Measurements from ENCODE around the gene CLDN5. TPM values are rescaled to one million over a fixed set of nuclear protein-coding genes. Genes with fewer than 3 reads are reported as not detected.

Gene CLDN5
- total RNA-seq, 1 donor from 2014 or later = not detected

- no peak overlapping the region for H3K27ac Mint-ChIP-seq (ENCODE audit: unreplicated experiment)
- TF ChIP-seq EZH2 (IDR thresholded peaks at IDR 0.05; ENCODE audit: insufficient read depth, low read length) (no peak), CTCF (IDR thresholded peaks at IDR 0.05; ENCODE audit: insufficient read depth, low read depth, low read length) (no peak)
- Histone ChIP-seq H3K27ac (ENCODE audit: low read depth, low read length) (no peak overlapping the region), H3K4me2 (ENCODE audit: low read length) (no peak overlapping the region), H3K4me3 (ENCODE audit: insufficient read depth, low read depth, low read length) (no peak overlapping the region), H3K79me2 (ENCODE audit: insufficient read depth, low read length) (no peaks in the 10 kb centered on the region), H3K9me3 (ENCODE audit: insufficient read depth, low read depth, low read length) (no peaks in the 10 kb centered on the region), H3K4me1 (ENCODE audit: insufficient read depth, low read length) (no peaks in the 10 kb centered on the region), H2AFZ (ENCODE audit: low read depth, low read length) (no peak overlapping the region), H4K20me1 (ENCODE audit: insufficient read depth, low read length) (no peaks in the 10 kb centered on the region), H3K9ac (ENCODE audit: low read length) (no peak overlapping the region), H3K36me3 (ENCODE audit: insufficient read depth, low read length) (no peaks in the 10 kb centered on the region), H3K27me3 (ENCODE audit: insufficient read depth, low read length) (no peaks in the 10 kb centered on the region)
- peaks cover 9% of the 10 kb centered on the region for H3K27me3 Mint-ChIP-seq (ENCODE audit: low read depth, unreplicated experiment)
- peaks cover 2% of the 10 kb centered on the region for H3K4me1 Mint-ChIP-seq (ENCODE audit: low read depth, unreplicated experiment)
- peaks cover 2% of the 10 kb centered on the region for H3K9me3 Mint-ChIP-seq (ENCODE audit: unreplicated experiment)
- DNase-seq (ENCODE audit: low read depth) (peak; percentile 26), FAIRE-seq (peak; percentile 37)
- H3K4me3 Mint-ChIP-seq (ENCODE audit: unreplicated experiment) = no peak overlapping the region
- H3K36me3 Mint-ChIP-seq (ENCODE audit: low read depth, unreplicated experiment) = peaks cover under 1% of the 10 kb centered on the region
These were observed 47.1 kb upstream of the CLDN5 start for GRCh38 chr22:19571207-19571795.

GRCh38 chr22:19569976-19570375 lies 45.8 kb upstream of the CLDN5 start:
- DNase-seq (ENCODE audit: low read depth) (no peak), FAIRE-seq (no peak)
- H3K27me3 ChIP-seq (ENCODE audit: insufficient read depth, low read length) = peaks cover 4% of the 10 kb centered on the region
- no peaks in the 10 kb centered on the region for H3K36me3 ChIP-seq (ENCODE audit: insufficient read depth, low read length)
- no peak overlapping the region for H3K4me2 ChIP-seq (ENCODE audit: low read length)
- no peak overlapping the region for H3K27ac ChIP-seq (ENCODE audit: low read depth, low read length)
- H4K20me1 ChIP-seq (ENCODE audit: insufficient read depth, low read length) = no peaks in the 10 kb centered on the region
- H3K79me2 ChIP-seq (ENCODE audit: insufficient read depth, low read length) = no peaks in the 10 kb centered on the region
- Mint-ChIP-seq H3K36me3 (ENCODE audit: low read depth, unreplicated experiment) (peaks cover 3% of the 10 kb centered on the region), H3K27ac (ENCODE audit: unreplicated experiment) (no peak overlapping the region), H3K27me3 (ENCODE audit: low read depth, unreplicated experiment) (peaks cover 11% of the 10 kb centered on the region), H3K4me1 (ENCODE audit: low read depth, unreplicated experiment) (peaks cover 2% of the 10 kb centered on the region), H3K9me3 (ENCODE audit: unreplicated experiment) (peaks cover 2% of the 10 kb centered on the region), H3K4me3 (ENCODE audit: unreplicated experiment) (no peak overlapping the region)
- TF ChIP-seq EZH2 (IDR thresholded peaks at IDR 0.05; ENCODE audit: insufficient read depth, low read length) (no peak), CTCF (IDR thresholded peaks at IDR 0.05; ENCODE audit: insufficient read depth, low read depth, low read length) (no peak)
- no peak overlapping the region for H3K4me3 ChIP-seq (ENCODE audit: insufficient read depth, low read depth, low read length)
- no peak overlapping the region for H2AFZ ChIP-seq (ENCODE audit: low read depth, low read length)
- no peak overlapping the region for H3K9ac ChIP-seq (ENCODE audit: low read length)
- H3K9me3 ChIP-seq (ENCODE audit: insufficient read depth, low read depth, low read length) = no peaks in the 10 kb centered on the region
- no peaks in the 10 kb centered on the region for H3K4me1 ChIP-seq (ENCODE audit: insufficient read depth, low read length)

- DNase-seq (ENCODE audit: low read depth) = no peak
- no peak overlapping the region for H3K4me2 ChIP-seq (ENCODE audit: low read length)
- peaks cover 4% of the 10 kb centered on the region for H3K27me3 ChIP-seq (ENCODE audit: insufficient read depth, low read length)
- no peak overlapping the region for H3K9ac ChIP-seq (ENCODE audit: low read length)
- no peak overlapping the region for H3K4me3 ChIP-seq (ENCODE audit: insufficient read depth, low read depth, low read length)
- peaks cover 2% of the 10 kb centered on the region for H3K9me3 Mint-ChIP-seq (ENCODE audit: unreplicated experiment)
- no peak for FAIRE-seq
- H3K9me3 ChIP-seq (ENCODE audit: insufficient read depth, low read depth, low read length) = no peaks in the 10 kb centered on the region
- no peak overlapping the region for H3K4me3 Mint-ChIP-seq (ENCODE audit: unreplicated experiment)
- H3K4me1 ChIP-seq (ENCODE audit: insufficient read depth, low read length) = no peaks in the 10 kb centered on the region
- no peaks in the 10 kb centered on the region for H3K79me2 ChIP-seq (ENCODE audit: insufficient read depth, low read length)
- H3K36me3 Mint-ChIP-seq (ENCODE audit: low read depth, unreplicated experiment) = peaks cover 3% of the 10 kb centered on the region
- no peaks in the 10 kb centered on the region for H4K20me1 ChIP-seq (ENCODE audit: insufficient read depth, low read length)
- H3K27ac Mint-ChIP-seq (ENCODE audit: unreplicated experiment) = no peak overlapping the region
- TF ChIP-seq EZH2 (IDR thresholded peaks at IDR 0.05; ENCODE audit: insufficient read depth, low read length) = no peak
- TF ChIP-seq CTCF (IDR thresholded peaks at IDR 0.05; ENCODE audit: insufficient read depth, low read depth, low read length) = no peak
- no peaks in the 10 kb centered on the region for H3K36me3 ChIP-seq (ENCODE audit: insufficient read depth, low read length)
- peaks cover 2% of the 10 kb centered on the region for H3K4me1 Mint-ChIP-seq (ENCODE audit: low read depth, unreplicated experiment)
- H2AFZ ChIP-seq (ENCODE audit: low read depth, low read length) = no peak overlapping the region
- no peak overlapping the region for H3K27ac ChIP-seq (ENCODE audit: low read depth, low read length)
- peaks cover 10% of the 10 kb centered on the region for H3K27me3 Mint-ChIP-seq (ENCODE audit: low read depth, unreplicated experiment)
These were observed 45.0 kb upstream of the CLDN5 start for GRCh38 chr22:19569276-19569640.

Measured in astrocyte (in vitro differentiated cells and primary cell).